ENCODE measurements around the gene MICB.
A peak's percentile ranks its signal among the peaks of the same experiment; 100 is the strongest.

The MICB gene

GRCh38 chr6:31531162-31531561 is 33.2 kb downstream of the MICB start:
- no peaks in the 10 kb centered on the region for H3K9me3 ChIP-seq (ENCODE audit: control insufficient read depth, insufficient read depth, low read depth, low read length)
- no peaks in the 10 kb centered on the region; the same call in 1 of the 2 replicates for H3K4me1 ChIP-seq (ENCODE audit: control insufficient read depth, insufficient read depth, low read length)
- H3K27ac ChIP-seq (ENCODE audit: extremely low read depth, low read depth, low read length), result 0 out of 2 replicates have a peak overlapping the region, but pooled peaks have one; percentile 12
- ChIA-PET CTCF (interaction anchor here (0.8 to 1.6 kb wide), 3 partner anchors 14 to 159 kb away, joined by 3 read pairs; no protein-coding TSS in a partner anchor), POLR2A (interaction anchor here (0.8 to 6.3 kb wide), 4 partner anchors 10 to 68 kb away, joined by 3 to 112 read pairs (median 6); partner anchors contain the start of genes ATP6V1G2, DDX39B and MICB)
- no peak for TF ChIP-seq ZIC2 (tag by site-specific recombination; IDR thresholded peaks at IDR 0.05)
- TF ChIP-seq ZNF23 (tag by site-specific recombination; IDR thresholded peaks at IDR 0.05; ENCODE audit: borderline replicate concordance), result no peak
- no peak for TF ChIP-seq ZNF239 (tag by site-specific recombination; IDR thresholded peaks at IDR 0.05)
- TF ChIP-seq ZNF776 (tag by site-specific recombination; IDR thresholded peaks at IDR 0.05; ENCODE audit: borderline replicate concordance), result no peak
- no peak for TF ChIP-seq ZNF600 (tag by site-specific recombination; IDR thresholded peaks at IDR 0.05)
- no peak for TF ChIP-seq ZNF707 (tag by site-specific recombination; IDR thresholded peaks at IDR 0.05)
- peak; percentile 41; the same call in 1 of the 2 replicates for TF ChIP-seq SCRT2 (tag by site-specific recombination; IDR thresholded peaks at IDR 0.05)
- peaks cover 53 to 72% of the 10 kb centered on the region in 2 experiments for H3K36me3 ChIP-seq (ENCODE audit: control insufficient read depth in 2 of 2, insufficient read depth in 1 of 2, low read length in 2 of 2)
- no peak overlapping the region for H3K4me3 ChIP-seq (ENCODE audit: low read depth, low read length)

- ChIA-PET CTCF (interaction anchor here (0.8 to 1.6 kb wide), 4 partner anchors 15 to 158 kb away, joined by 3 read pairs; partner anchors contain the start of gene ATP6V1G2), POLR2A (interaction anchor here (0.6 to 6.3 kb wide), 8 partner anchors 10 to 1440 kb away, joined by 3 to 112 read pairs (median 4); partner anchors contain the start of genes ATP6V1G2, DDX39B, LSM2 and MICB)
These were observed 34.1 kb downstream of the MICB start for GRCh38 chr6:31531771-31532643.

DNA sequence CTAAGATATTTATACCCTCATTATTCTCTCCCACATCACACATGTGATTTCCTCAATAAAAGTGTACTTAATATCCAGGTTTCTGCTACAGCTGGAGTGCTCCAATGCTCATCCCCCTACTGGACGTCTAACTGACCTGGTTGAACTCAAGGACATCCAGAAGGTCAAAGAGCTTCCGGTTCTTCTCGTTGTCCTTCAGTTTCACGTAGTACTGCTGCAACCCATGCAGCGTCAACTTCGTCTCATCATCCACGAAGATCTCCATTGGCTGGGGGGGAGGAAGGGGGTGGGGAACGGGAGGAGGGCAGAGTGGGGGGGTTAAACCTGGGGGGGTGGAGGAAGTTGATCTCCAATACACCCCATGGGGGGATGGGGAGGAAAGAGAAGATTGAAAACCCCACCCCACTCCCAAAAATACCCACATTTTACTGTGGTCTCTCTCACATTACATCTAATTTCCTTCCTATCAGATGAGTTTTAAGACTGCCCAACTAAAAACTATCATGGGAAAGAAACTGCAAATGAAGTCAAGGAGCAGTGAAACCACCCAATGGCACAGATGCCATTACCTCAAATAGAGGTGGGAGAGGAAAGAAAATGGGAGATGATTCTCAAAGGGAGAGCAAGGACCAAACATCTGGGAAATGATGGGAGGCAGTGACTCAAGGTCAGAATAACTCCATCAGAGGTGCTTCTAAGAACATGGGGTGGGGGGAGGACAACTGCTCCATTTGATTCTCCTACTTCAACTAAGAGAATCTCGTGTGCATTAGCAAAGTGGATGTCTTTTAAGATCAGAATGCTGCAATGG is 34.9 kb downstream of the MICB start:
- Histone ChIP-seq H3K4me1 (ENCODE audit: control insufficient read depth, insufficient read depth, low read length) (no peaks in the 10 kb centered on the region), H3K4me3 (ENCODE audit: low read depth, low read length) (no peak overlapping the region), H3K27ac (ENCODE audit: extremely low read depth, low read depth, low read length) (peak overlapping the region; percentile 4), H3K9me3 (ENCODE audit: control insufficient read depth, insufficient read depth, low read depth, low read length) (no peaks in the 10 kb centered on the region), H3K36me3 (ENCODE audit: control insufficient read depth in 2 of 2, insufficient read depth in 1 of 2, low read length in 2 of 2) (peaks cover 70 to 88% of the 10 kb centered on the region in 2 experiments)
- ChIA-PET CTCF (interaction anchor here (0.9 to 1.6 kb wide), 2 partner anchors 14 to 65 kb away, joined by 3 read pairs; partner anchors contain the start of gene ATP6V1G2), POLR2A (interaction anchor here (0.6 to 6.3 kb wide), 4 partner anchors 9 to 1439 kb away, joined by 3 to 112 read pairs (median 4); partner anchors contain the start of genes DDX39B and LSM2)
- TF ChIP-seq ZNF398 (tag by site-specific recombination; IDR thresholded peaks at IDR 0.05), result no peak
- TF ChIP-seq ZFP3 (tag by site-specific recombination; IDR thresholded peaks at IDR 0.05; ENCODE audit: low read depth), result no peak
- no peak for TF ChIP-seq MZF1 (tag by site-specific recombination; IDR thresholded peaks at IDR 0.05; ENCODE audit: borderline replicate concordance)
- peak; percentile 21; the same call in 1 of the 2 replicates for TF ChIP-seq KLF8 (tag by site-specific recombination; IDR thresholded peaks at IDR 0.05)
- no peak for TF ChIP-seq HIC1 (tag by site-specific recombination; IDR thresholded peaks at IDR 0.05)

More at GRCh38 chr6:31531771-31532643, 34.1 kb downstream of the MICB start:
- no peak overlapping the region for H3K27ac ChIP-seq (ENCODE audit: extremely low read depth, low read depth, low read length)
- H3K4me1 ChIP-seq (ENCODE audit: control insufficient read depth, insufficient read depth, low read length), result no peaks in the 10 kb centered on the region; the same call in 1 of the 2 replicates
- H3K36me3 ChIP-seq (ENCODE audit: control insufficient read depth in 2 of 2, insufficient read depth in 1 of 2, low read length in 2 of 2), result peaks cover 62 to 80% of the 10 kb centered on the region in 2 experiments
- no peak for TF ChIP-seq ZNF146 (tag by site-specific recombination; IDR thresholded peaks at IDR 0.05)
- TF ChIP-seq WT1 (tag by site-specific recombination; IDR thresholded peaks at IDR 0.05), result peak; percentile 43; the same call in 1 of the 2 replicates
- TF ChIP-seq PRDM10 (tag by site-specific recombination; IDR thresholded peaks at IDR 0.05), result peak; percentile 74
- 0 out of 2 replicates have a peak, but pooled peaks have one; percentile 5 for TF ChIP-seq IKZF3 (tag by site-specific recombination; IDR thresholded peaks at IDR 0.05)
- H3K9me3 ChIP-seq (ENCODE audit: control insufficient read depth, insufficient read depth, low read depth, low read length), result no peaks in the 10 kb centered on the region
- no peak overlapping the region for H3K4me3 ChIP-seq (ENCODE audit: low read depth, low read length)
